HG03066 (cell line): ENCODE results near the gene SP100.
"Not testable (repeated sequence)": the region's sequence is repeated elsewhere in the genome, so short reads cannot be mapped to it uniquely, and the experiment has no call there.

Source experiments
- ATAC-seq: cut with Tn5 transposase; IDR thresholded peaks from one replicate; pipeline ENCODE4 v1.9.1; 2021; ENCODE audit warnings: low read depth; ENCODE audit not compliant: unreplicated experiment

The SP100 gene

GRCh38 chr2:230416061-230416721 is at the start of gene SP100:
TSS of gene SP100 (plus strand) at chr2:230416201. CDS start at chr2:230416297, 96 bp downstream.
- ATAC-seq, result peak; percentile 72

- no peak for ATAC-seq
These were observed 33.9 kb upstream of the SP100 start for GRCh38 chr2:230382108-230382507.

- ATAC-seq, result no peak
These were observed 32.5 kb upstream of the SP100 start for GRCh38 chr2:230383453-230383852.

DNA sequence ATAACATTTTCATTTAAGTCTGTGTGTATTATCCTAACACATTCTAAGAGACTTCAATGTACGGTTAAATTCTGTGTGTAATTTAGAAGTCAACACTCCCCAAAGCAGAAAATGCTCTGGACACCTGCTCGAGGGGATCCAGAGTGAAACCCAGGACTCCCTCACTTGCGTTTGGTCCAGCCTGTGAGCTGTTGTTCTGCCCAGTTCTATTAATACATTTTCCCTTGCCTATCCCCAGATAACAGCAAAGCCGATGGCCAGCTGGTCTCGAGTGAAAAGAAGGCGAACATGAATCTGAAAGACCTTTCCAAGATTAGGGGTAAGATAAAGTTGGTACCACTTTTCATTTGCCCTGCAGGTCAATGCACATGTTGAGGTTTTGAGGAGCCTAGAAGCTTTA is 31.0 kb upstream of the SP100 start:
- ATAC-seq, result no peak

- ATAC-seq, result no peak
These were observed 21.7 kb upstream of the SP100 start for GRCh38 chr2:230394301-230394700.

- not testable (repeated sequence) for ATAC-seq
These were observed 17.3 kb upstream of the SP100 start for GRCh38 chr2:230398698-230399097.

GRCh38 chr2:230400041-230400440 is 16.0 kb upstream of the SP100 start:
- ATAC-seq, result no peak

DNA sequence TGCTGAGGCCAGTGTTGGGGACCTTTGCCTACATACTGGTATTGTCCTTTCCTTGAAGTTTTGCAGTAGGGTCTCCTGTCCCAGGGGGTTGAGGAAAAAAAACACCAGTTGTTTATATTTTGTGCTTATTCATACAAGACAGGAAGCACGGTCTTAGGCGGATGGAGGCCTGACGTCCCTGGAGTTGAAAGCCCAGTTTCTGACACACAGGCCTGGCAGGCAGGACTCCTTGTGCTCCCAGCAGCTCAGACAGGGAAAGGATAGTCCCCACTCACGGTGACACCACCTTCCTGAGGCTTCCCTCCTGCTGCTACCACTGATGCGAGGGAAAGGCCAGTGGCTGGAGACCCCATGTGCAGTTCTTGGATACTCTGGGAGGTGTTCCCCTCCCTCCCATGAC is 15.5 kb upstream of the SP100 start:
- ATAC-seq, result no peak

- not testable (repeated sequence) for ATAC-seq
These were observed 15.0 kb upstream of the SP100 start for GRCh38 chr2:230401026-230401425.

- ATAC-seq, result no peak
These were observed 12.3 kb upstream of the SP100 start for GRCh38 chr2:230403746-230404145.

DNA sequence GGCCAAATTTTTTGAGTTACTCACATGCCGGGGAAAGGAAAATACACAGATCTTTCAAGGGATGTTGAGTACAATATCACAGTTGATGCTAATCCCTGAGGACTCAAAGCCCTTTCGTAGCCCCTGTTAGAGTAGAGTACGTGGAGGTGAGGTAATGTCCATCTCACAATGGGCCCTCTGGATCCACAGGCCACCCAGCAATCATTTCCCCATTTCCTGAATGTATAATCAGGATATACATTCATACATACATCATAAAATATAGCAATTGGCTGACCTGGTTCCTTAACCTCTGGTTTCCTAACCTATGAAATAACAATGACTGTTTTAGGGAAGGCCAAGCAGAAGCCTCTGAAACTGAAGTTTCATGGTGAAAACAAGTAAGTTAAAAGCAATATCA is 10.2 kb upstream of the SP100 start:
- ATAC-seq, result no peak

GRCh38 chr2:230408244-230408842 is 7.7 kb upstream of the SP100 start:
- ATAC-seq, result no peak

- ATAC-seq, result not testable (repeated sequence)
These were observed 6.7 kb upstream of the SP100 start for GRCh38 chr2:230409316-230409715.

GRCh38 chr2:230410263-230410662 is 5.7 kb upstream of the SP100 start:
- ATAC-seq, result no peak

DNA sequence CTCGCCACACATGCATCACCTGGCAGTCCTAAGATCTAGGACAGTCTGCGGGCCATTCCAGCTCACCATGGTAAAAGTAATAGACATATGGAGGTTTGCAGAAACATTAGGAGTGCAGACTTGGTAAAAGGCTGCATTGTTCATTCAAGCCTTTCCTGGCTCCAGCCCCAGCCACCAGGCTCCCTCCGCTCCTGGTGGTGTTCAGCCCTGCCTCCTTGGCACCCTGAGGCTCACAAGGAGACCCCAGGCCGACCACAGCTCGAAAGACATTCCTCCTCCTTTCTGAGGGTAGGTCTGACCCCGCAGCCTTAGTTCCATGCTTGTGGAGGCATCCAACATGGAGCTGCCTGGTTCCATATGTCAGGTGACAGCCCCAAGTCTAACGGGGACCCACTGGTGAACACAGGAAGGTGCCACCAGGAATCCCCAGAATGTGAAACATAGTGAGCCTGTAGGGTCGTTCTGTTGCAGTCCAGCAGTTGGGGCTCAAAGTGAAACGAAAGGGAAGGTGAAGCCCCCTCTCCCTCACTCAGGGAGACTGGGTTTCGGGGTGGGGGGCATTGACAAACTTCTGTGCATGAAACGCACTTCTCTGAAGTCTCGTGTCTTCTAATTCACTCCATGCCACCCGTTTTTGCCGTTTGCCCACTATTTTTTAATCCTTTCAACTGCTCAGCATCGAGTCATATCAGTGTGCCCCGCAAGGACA is 5.0 kb upstream of the SP100 start:
- no peak for ATAC-seq

DNA sequence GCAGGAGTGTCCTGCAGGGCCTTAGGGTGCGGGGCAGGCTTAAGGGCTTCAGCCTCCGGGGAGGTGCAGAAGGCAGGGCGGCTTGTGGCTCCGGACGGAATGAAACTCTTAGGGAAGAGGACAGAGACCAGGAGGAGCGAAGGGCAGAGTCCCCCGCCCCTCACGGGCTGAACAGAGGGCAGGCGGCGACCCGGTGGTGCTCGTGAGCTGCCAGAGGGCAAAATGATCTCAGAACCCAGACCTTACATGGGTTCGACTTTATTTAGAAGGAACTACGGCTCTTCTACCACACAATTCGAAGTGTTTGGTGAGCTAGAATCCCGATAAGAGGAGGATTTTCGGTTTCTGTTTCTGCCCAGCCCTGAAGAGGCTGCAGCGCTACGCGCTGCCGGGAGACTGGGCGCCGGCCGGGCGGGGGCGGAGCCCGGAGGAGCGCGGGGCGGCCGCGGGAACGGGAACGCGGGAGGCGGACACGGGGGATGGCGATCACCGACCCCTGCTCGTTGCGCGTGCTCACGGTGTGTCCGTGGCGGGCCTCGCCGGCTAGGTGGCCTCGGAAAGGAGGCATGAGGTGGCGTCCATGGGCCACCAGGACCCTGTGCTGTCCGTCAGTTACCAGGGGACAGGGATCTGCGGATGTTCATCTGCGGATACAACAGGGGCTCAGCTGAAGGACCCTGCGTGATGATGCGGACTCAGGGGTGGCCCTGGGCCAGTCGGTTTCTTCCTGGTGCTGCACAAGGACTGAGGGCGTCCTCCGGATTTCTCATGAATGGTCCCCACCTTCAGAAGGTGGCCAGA is 4.2 kb upstream of the SP100 start:
- ATAC-seq, result peak; percentile 53

GRCh38 chr2:230412371-230412711 is 3.7 kb upstream of the SP100 start:
- ATAC-seq, result no peak

DNA sequence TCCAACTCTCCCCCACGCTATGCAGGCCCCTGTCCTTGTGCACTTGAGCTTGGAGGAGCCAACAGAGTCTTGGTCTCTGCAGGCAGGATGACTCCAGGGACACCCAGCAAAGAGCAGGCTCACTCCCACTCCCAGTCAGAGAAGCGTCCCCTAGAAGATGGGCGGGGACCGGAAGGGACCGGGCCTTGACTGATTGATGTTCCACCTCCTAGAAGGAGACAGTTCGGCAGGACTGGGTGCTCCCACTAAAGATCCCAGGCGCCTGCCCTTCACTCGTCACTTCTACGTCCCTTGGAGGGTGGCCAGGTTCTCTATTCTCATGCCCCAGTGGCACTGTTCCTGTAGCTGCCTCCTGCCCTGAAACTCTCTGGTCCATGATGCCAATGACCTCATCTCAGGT is 3.2 kb upstream of the SP100 start:
- no peak for ATAC-seq

DNA sequence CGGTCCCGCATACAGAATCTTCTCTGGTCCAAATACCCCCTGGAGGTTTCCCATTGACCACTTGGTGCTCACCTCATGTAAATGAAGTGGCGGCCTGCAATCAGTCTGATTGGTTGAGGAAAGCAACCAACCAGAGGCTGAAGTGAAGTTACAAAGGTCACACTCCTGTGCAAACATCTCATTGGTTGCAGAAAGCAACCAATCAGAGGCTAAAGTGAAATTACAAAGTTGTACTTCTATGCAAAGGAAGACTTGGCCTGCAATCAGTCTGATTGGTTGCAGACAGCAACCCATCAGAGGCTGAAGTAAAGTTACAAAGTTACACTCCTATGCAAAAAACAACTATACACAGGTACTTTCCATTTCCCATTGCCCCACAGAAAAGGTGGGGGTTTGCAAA is 2.5 kb upstream of the SP100 start:
- ATAC-seq, result no peak

DNA sequence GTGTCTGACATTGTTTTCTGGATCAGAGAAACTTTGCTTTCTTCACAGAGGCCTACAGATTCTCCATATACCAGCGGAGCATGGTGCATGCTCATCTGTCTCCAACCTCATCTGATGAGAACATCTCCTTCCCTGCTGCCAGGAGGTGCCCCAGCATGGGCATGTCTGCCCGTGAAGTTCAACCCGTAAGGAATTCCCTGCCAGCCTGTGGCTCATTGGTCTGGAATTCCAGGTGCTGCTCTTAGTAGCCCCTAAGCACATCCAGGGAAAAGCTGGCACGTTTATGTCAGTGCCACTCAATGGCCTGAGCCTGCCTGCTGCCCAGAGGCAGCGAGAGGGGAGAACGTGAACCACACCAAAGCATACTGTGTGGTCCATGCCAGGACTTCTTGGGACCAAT is 1.7 kb upstream of the SP100 start:
- no peak for ATAC-seq

GRCh38 chr2:230417436-230417835 is 1.4 kb downstream of the SP100 start:
- ATAC-seq, result no peak
